G401.6 (cell line): ENCODE data around the gene ADAMTS17.
"Not testable (repeated sequence)": the region's sequence is repeated elsewhere in the genome, so short reads cannot be mapped to it uniquely, and the experiment has no call there.

ENCODE experiments used
- FAIRE-seq: peaks from 2 replicates; lab custom pipeline; 2012; peaks lifted over from hg19 to GRCh38; lab: Jason Lieb, UNC

ADAMTS17 gene

DNA sequence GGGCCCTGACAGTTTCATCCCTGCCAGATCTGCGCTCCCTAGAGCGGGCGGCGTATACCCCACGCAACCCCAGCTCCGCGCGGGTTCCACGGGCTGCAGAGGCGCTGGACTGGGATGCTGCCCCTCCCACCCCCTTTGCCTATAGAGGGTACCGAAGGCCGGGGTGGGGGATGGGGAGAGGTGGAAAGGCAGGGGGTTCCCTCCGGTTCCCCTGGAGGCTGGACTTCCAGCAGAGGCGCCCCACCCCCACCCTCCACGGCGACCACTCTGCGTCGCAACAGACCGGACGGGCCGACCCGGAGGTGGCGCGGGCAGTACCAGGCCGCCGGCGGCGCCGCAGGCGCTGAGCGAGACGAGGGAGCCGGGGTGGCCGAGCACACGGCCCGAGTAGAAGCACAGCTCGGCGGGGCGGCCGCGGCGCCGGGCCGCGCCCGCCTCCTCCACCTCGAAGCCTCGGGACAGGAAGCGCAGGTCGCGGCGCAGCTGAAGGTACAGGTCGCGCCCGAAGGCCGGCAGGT, 995 bp downstream of the ADAMTS17 start:
- no peak for FAIRE-seq

DNA sequence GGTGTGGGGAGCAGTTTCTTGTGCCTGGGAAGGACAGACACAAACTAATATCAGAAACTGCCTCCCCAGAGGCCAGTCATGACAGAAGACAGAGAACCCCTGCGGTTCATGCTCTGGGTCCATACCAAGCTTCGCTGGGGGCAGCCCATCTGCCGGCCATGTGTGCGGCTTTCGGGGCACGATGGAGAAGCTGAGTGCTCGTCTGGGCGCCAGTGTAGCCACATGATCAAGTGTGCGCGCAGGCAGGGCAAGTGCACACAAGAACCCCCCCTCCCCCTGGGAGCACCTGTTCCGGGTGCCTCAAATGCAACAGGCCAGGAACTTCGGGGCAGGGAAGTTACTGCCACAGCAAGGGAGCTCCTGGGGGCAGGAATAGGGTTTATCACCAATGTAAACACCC, 1.8 kb downstream of the ADAMTS17 start:
- no peak for FAIRE-seq

DNA sequence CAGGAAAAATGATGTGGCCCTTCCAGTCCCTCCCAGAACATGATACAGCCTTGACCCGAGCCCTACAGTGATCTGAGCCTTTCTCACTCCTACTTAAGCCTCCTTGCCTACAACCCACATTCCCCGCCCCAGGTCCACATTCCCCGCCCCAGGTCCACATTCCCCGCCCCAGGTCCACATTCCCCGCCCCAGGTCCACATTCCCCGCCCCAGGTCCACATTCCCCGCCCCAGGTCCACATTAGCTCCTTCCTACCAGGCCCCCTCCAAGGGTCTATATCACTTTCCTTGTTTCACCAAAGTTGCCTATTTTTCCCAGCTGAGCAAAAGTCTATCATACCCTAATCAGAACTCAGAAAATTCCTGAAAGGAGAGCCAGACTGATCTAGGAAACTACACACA, 2.3 kb downstream of the ADAMTS17 start:
- FAIRE-seq, result not testable (repeated sequence)

DNA sequence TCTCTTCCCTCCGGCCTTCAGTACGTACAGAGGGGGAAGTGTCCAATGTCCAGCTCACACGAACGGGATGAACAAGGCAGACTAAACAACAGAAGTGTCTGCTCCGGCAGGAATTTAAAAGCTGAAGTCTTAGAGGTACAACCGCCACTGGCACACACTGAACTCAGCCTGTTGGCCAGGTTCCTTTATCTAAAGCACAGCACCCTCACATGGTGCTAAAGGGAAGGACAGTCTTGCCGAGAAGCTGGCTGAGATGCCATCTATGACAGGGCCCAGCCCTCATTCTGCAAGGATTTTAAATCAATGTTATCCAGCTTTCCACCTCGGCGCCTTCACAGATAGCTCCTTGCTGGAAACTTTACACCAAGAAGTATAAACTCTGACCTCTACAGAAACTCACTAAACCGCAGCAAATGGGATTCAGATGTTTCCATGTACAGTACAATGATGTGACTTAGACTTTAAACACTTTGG, 2.8 kb downstream of the ADAMTS17 start:
- no peak for FAIRE-seq

DNA sequence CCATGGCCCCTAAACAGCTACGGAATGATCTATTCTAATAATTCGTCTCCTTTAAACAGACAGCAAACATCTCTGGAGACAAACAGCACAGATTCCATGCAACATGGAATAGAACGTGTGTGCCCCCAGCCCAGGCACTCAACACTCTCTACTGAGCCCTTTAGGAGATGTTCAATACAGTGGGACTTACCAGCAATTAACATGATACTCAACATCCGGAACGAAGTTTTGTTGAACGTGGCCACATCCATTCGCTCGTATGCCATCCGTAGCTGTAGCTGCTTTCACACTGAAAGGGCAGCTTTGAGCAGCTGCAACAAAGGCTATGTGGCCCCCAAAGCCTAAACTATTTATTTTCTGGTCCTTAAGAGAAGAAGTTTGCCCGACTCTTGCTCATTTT, 3.5 kb downstream of the ADAMTS17 start:
- no peak for FAIRE-seq

DNA sequence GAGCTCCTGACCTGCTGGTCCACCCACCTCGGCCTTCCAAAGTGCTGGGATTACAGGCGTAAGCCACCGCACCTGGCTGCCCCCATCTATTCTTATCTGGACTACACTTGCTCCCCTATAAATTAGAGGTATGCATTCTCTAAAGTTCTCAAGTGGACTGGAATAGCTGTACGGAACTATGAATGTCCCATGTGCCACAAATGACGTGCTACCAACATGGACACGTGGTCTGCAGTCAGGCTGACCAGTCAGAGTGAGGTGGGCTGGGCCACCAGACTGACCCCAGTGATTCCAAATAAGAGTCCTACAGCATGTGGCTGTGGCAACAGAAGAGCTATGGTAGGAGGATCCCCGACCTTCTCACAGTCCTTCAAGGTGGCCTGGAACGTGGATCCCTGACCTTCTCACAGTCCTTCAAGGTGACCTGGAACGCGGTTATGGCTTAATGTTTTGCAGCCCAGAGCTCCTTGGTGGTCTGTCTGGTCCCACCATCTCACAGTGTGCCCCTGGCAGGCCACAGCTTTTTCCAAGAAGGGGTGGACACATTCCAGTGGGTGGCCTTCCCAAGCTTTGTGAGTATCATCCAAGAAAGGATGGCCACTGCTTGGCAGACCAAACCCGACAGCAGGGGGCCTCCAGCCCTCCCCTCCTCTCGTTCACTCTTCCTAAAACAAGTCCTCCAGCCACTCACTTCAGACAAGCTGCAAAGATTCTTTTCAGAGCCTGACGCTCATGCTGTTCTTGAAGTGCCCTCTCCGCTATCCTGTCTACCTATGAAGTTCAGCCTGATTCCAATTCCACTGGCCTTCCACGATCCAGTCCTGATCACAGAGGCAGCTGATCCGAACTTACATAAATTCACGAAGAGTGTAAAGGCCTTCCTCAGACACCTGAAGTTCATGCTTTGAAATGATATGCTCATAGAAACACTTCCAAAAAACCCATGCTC, 4.4 kb downstream of the ADAMTS17 start:
- FAIRE-seq, result no peak

DNA sequence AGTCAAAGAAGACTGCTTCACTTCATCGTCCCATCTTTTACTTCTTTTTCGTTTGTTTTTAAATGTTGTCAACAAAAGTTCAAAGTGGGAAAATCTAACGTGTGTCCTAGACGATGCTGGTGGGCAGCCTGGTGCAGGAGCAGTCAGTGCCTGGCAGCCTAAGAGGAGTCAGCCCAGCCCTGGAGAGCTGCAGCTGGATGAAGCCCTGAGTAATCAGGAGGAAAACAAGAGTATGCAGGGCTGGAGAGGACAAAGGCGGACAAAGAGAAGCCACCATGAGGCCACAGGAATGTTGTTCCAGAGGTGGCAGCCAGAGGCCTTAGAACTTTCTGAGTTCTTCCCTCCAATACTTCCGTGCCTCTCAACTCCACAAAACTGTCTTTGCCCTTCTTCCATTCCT, 5.7 kb downstream of the ADAMTS17 start:
- no peak for FAIRE-seq

DNA sequence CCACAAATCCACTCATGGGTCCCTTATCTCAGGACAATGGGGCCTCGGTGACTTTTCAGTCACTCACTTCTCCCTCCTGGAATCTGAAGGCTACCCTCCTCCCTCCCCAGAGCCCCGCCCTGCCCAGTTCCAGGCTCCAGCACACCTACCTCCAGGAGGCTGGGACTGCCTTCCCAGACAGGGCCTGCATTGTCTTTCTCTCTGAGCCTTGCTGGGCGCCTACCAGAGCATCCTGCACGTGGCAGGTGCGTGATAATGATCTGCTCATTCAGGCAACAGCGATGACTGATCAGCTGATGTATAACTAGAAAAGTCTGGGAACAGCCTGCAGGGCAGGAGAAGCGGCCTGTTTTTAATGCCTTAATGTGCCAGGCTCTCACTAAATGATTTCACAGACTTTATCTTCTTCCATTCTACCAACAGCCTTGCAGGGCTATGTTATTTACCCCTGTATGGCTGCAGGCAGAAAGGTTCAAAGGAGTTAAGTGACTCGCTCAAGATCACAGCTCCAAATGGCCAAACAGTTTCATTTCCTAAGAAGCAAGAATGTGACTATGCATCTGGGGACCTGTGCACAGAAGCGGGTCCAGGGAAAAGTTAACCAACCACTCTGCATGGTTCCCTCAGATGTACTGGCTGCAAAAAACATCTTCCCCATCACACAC, 6.3 kb downstream of the ADAMTS17 start:
- FAIRE-seq, result no peak

DNA sequence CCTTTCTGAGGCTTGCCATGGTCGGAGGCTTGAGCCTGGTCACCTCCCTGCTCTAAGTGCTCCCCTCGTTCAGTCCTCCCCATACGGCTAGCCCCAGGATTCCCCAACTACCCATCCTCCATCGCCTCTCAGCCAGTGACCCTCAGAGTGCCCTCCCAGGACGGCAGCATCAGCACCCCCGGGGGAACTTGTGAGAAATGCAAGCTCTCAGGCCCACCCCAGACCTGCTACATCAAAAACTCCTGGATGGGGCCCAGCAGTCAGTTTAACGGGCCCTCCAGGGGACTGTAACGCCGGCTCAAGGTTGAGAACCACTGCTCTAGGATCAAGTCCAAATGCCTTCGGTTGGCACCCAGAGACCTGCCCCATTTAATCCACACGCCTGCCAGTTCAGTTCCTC, 6.9 kb downstream of the ADAMTS17 start:
- no peak for FAIRE-seq

DNA sequence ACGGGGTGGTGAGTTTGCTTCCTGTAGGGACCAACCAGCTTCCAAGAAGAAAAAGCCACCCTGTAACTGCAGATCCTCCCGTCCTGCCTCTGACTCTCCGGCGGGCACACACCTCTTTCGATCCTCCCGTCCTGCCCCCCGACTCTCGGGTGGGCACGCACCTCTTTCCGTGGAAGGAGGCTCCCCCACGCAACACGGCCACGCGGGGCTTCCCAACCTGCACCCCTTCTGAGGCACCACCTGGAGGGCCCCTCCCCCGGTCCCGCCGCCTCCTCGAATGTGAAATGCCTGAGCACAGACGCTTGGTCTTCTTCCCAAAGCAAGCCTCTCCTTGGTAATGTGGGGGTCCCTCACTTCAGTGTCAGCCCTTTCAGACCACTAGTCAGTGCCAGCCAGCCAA, 7.3 kb downstream of the ADAMTS17 start:
- FAIRE-seq, result no peak

DNA sequence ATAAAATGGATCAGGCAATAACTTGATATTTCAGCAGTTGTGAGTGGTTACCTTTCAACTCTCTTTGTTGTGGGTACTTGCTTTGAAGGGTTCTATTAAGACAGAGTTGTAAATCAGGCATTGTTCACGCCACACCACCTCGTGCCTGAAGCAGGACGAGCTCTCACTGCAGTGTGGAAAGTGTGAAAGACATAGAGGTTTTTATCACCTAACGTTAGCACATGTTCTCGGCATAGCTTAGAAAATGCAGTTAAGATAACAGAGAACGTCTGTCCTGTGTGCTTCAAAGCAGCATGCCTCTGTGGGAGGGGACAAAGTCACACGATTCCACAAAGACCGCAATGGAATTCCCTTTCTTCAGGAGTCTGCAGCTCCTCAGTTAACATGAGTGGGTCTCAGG, 7.8 kb downstream of the ADAMTS17 start:
- no peak for FAIRE-seq

DNA sequence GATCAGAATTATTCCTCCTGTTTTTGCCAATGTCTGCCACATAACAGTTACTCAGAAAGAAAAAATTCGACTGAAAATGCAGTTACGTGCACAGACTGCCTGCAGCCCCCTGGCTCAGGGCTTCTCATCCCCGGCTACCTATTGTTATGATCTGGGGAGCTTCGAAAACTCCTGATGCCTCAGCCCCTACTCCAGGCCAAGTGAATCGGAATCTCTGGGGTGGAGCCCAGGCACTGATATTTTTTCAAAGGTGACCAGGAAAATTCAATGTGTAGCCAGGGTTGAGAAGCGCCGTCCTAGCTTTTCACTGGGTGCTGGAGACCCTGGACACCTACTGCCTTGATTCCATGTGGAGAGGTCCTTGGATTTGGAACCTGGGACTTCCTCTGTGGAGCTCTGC, 8.5 kb downstream of the ADAMTS17 start:
- FAIRE-seq, result no peak

DNA sequence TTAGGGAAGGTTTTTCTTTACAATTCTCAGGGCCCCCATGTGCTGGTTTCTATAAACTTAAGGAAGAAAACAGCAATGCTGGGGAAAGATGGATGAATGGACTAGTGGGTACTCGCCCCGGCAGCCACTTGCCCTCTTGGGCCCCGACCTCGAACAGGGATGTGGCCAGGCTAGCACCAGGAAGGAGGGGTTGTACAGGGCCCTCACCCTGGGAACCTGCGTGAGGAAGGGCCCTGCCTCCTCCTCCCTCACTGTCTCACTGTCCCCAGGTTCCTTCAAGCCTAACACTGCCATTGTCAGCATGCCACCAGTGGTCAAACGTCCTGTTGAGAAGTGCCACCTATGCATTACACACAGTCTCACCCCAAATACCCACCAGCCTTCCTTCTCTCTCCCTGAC, 9.1 kb downstream of the ADAMTS17 start:
- no peak for FAIRE-seq

DNA sequence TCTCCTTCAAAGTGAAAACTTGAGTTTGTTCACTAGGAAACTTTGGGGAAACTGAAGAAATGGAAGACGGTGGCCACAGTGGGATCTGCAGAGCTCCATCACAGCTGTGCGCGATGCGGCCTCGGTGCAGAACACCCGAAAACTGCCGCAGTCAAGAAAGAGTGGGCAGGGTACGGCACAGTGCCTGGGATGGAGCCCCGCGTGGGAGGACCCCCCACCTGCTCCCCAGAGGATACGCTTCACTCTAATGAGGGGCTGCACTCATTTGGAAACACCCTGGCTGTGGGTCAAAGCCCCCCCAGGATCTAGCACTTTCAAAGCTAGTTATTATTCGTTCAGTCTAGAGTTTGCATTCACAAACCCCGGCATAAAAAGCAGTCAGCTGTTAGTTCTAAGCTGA, 9.5 kb downstream of the ADAMTS17 start:
- no peak for FAIRE-seq

DNA sequence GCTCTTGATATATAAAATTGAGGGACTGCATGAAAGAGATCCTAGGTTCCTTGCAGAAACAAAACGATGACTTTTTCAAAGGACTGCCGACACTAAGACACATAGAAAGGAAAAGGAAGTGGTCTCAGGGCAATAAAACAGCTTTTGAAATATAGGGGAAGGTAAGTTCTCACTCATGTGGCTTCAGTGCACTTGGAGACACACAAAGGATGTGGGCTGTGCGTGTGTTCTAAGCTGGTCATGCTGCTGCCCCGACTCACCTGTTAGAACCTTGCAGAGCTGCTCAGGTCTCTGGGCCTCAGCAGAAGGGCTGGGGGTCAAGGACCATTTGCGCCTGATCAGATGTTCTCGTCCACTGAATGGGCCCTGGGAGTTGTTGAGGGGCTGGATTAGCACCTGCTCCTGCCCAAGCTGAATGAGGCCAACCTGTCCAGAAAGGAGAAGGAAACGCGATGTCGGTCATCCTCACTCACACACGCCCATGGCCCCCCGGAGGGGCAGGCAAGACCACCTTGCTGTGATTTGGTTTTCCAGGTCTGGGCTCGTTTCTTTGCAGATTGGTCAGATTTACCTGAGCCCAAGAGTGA, 11.1 kb downstream of the ADAMTS17 start:
- FAIRE-seq, result no peak

DNA sequence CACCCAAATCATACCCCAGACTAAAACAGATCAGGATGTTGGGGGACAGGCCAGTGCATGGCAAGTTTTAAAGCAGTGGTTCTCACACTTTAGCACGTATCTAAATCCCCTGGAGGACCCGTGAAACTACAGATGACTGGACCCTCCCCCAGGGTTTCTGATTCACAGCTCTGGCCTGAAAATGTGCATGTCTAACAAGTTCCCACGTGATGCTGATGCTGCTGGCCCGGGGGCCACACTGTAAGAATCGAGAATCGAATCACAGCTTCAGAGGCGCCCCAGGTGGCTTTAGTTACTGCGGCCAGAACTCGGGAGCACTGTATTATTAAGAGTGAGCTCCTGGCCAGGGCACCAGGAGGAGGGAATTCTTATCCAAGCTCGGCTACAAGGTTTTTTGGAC, 11.6 kb downstream of the ADAMTS17 start:
- FAIRE-seq, result no peak

DNA sequence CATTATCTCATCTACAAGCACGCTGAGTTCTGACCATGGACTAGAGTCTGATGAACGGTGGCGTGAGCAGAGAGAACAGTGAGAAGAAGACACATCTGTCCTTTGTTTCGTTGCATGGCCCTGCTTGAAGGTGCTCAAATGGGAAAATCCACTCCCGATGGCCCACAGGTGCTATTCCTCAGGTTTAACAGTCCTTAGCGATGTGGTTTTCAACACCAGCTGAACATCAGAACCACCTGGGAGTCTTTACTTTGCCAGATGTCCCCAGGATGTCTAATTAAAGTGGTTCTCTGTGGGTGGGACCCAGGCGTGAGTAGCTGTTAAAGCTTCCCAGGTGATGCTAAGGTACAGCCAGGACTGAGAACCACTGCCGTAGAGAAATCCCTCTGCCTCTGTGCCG, 13.0 kb downstream of the ADAMTS17 start:
- FAIRE-seq, result no peak

DNA sequence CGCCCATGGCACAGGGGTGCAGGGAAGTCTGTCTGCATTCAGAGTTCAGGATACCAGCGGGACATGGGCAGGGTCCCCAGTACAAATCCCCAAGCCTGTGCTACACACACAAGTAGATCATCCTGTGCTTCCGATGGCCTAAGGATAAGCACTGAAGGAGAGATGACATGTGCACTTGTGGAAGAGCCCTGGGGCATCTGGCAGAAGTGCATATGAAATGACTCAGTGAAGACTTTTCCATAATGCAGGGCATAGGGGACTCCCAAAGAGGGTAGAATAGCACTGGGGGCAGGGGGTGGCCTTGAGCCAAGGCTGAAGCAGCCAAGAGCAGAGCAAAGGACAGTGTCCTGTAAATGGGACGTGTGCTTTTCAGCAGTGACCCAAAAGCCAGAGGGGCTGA, 22.9 kb downstream of the ADAMTS17 start:
- FAIRE-seq, result no peak

DNA sequence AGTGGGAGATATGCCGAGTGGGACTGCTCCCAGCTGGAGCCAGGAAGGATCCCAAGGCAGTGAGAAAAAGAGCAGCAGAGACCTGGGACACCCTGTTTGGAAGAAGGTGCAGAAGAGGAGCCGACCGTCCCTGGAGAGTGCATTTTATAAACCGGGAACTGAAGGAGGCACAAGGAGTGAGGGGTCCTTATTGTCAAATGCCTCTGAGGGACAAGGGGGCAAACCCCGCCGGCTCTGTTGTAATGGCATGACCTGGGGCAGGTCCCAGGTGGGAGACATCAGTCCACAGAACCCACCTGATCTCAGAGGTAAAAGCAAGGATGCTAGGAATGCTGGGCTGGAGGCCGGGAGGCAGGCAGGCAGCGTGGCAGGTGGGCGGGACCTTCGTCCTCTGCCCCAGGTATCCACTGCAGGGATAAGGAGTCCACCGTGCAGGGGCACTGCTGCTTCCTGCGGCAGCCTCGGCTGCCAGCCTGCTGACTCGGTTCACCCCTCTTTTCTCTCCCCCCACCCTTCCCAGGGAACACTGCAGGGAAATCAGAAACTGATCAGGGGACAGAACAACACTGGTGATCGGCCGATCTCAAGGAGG, 26.9 kb downstream of the ADAMTS17 start:
- no peak for FAIRE-seq

DNA sequence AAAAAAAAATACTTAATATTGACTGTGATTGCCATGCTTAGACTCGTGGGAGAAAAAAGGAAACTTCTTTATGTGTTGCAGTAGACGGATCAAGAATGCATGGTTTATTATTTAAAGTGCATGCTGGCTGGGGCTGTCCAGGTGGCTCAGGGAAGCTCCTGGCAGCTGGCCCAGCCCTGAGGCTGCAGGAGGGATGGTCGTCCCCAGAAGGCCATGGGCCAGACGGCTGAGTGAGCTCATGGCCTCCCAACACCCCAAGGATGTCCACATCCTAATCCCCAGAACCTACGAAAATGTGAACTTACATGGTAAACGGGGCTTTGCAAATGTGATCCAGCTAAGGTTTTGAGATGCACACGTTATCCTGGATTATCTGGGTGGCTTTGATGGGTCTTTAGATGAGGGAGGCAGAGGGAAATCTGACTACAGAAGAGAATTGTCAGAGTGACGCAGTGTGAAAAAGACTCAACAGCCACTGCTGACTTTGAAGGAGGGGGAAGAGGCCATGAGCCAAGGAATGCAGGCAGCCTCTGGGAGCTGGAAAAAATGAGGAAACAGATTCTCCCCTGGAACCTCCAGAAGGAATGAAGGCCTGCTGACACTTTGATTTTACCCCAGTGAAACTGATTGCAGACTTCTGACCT, 29.8 kb downstream of the ADAMTS17 start:
- FAIRE-seq, result no peak

DNA sequence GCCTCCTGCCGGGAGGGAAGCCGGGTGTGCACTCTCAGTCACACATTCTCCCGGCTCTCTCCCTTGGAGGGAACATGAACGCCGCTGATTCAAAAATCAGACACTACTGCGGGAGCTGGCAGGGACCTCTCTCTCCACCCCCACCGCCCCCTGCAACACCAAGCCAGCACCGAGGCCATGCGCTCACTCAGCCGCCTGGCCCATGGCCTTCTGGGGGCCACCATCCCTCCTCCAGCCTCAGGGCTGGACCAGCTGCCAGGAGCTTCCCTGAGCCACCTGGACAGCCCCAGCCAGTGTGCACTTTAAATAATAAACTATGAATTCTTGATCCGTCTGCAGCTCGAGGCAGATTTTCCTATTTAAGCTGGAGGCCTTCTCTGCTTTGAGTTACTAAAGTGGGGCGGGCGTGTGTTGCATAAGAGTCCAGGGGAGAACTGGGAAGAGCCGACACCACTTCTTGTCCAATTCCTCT, 30.6 kb downstream of the ADAMTS17 start:
- FAIRE-seq, result no peak
